GM23248 (cell line): ENCODE data around the gene GALNT18.

Experiments
- EZH2 ChIP-seq: fragments of 200-600 bp; sonication (generic); IDR thresholded peaks from 2 replicates; pipeline ENCODE4 v1.6.1; 2018; ENCODE audit warnings: antibody characterized with exemption, mild to moderate bottlenecking; ENCODE audit not compliant: insufficient read depth, poor library complexity, severe bottlenecking
- EZH2phosphoT487 ChIP-seq: fragments of 200-600 bp; sonication (generic); IDR thresholded peaks from 2 replicates; pipeline ENCODE4 v1.6.1; 2018; ENCODE audit warnings: antibody characterized with exemption, moderate library complexity, mild to moderate bottlenecking, low read depth; ENCODE audit not compliant: insufficient read depth

DNA sequence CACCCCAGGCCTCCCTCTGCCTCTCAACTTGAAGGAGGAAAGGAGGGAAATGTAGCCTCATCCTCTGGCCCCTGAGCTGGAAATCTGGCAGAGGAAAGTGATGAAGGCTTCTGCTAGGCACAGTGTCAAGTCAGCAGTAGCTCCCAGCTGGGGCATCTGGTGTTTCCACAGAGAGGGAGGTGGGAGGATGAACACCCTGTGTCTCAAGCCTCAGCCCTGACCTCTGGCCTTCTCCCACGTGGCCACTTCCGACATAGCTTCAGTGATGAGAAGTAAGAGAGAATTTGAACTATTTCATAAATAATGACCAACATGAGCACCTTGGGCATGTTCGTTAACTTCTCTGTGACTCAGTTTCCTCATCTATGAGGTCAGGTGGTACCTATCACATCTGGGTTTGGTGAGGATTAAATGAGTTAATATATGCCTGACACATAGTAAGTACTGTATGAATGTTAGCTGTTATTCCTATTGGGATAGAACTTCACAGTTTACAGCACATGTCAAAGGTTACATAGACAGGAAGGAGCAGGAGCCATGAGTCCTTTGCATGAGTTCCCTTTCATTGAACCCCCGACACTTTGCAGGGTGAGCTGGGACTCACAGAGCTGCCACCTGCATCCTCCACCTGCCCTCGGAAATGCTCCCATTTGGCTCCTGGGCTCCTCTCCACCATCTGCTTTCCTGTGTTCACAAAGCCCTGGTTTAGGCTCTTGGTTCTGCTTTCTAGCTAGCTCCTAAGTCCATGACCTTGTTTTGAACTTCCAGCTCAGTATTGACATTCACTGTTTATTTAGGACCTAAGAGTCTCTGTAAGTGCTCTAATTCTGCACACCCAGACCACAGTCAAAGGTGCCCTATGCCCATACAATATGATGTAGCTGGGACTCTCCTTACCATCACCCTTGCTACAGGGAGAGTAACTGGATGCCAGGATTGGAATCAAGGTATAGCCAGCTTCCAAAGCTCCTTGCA is 330.5 kb downstream of the GALNT18 start:
- TF ChIP-seq EZH2, result no peak
- TF ChIP-seq EZH2phosphoT487, result no peak
